OCI-LY7 (cell line): ENCODE results near the gene IL24.

Experiments
- CTCF ChIP-seq: fragments of 200-600 bp; sonication (generic); conservative IDR thresholded peaks from 2 replicates; pipeline ENCODE4 v1.5.1; 2014; ENCODE audit warnings: mild to moderate bottlenecking, antibody characterized with exemption, low read length, moderate library complexity, mixed read lengths
- EZH2phosphoT487 ChIP-seq: fragments of 200-600 bp; sonication (generic); IDR thresholded peaks from 2 replicates; pipeline ENCODE4 v1.6.1; 2018; ENCODE audit warnings: low read depth, borderline replicate concordance, mild to moderate bottlenecking, mixed run types, antibody characterized with exemption, low read length, moderate library complexity, mixed read lengths

GRCh38 chr1:206941766-206942418 lies 44.6 kb downstream of the IL24 start:
- TF ChIP-seq CTCF (no peak), EZH2phosphoT487 (no peak)
